HepG2 (cell line): ENCODE data around the gene SGPL1. TPM values are rescaled to one million over a fixed set of nuclear protein-coding genes. Genes with fewer than 3 reads are reported as not detected.
"Not testable (repeated sequence)": the region's sequence is repeated elsewhere in the genome, so short reads cannot be mapped to it uniquely, and the experiment has no call there.

Source experiments
- ATAC-seq: fragments of 200-7000 bp; cut with Tn5 transposase; 3 replicates; pipeline ENCODE4 v1.9.1; 2020; ENCODE audit warnings: mild to moderate bottlenecking, moderate library complexity
- BruUV-seq: library from RNA; stranded (reverse); fragments of 400-500 nt; replicated peaks from 2 replicates; lab custom pipeline; 2021; lab: Mats Ljungman, UMichigan
- CTCF ChIA-PET: fragments of 300-600 bp; formaldehyde crosslinking; extraction: SDS; loops from one replicate; lab custom pipeline; 2021; ENCODE audit warnings: low total read pairs, inconsistent platforms, low intra/inter-chr PET ratio; lab: Yijun Ruan, JAX
- POLR2A ChIA-PET: fragments of 350-600 bp; sonication (Branson Sonifier 250); formaldehyde crosslinking; loops from one replicate; lab custom pipeline; 2020; ENCODE audit warnings: antibody characterized with exemption, inconsistent platforms; lab: Yijun Ruan, JAX
- DNase-seq: peaks from one replicate; pipeline ENCODE4 v3.0.0-alpha.2; 2015; ENCODE audit warnings: low spot score
- FAIRE-seq: peaks from 3 replicates; lab custom pipeline; 2011; peaks lifted over from hg19 to GRCh38; lab: Jason Lieb, UNC
- H2AFZ ChIP-seq: one replicate; pipeline ENCODE4 v1.6.1; 2011; ENCODE audit warnings: low read length, inconsistent platforms
- H3K27ac ChIP-seq: fragments of 300-600 bp; 3 replicates; pipeline ENCODE4 v1.8.0; 2011; ENCODE audit warnings: mixed run types, mild to moderate bottlenecking, mixed read lengths, low read length, inconsistent platforms; ENCODE audit not compliant: insufficient read depth; ENCODE audit errors: extremely low read length
- H3K27me3 ChIP-seq, 2 experiments: fragments of 200-600 bp in 1 of 2; 2 replicates in 1 of 2; 3 replicates in 1 of 2; pipeline versions ENCODE4 v1.6.0 to v1.8.0; 2011; ENCODE audit warnings: low read length in 2 of 2, mild to moderate bottlenecking in 2 of 2, moderate library complexity in 2 of 2, inconsistent platforms in 1 of 2; ENCODE audit not compliant: insufficient read depth in 2 of 2, control insufficient read depth in 1 of 2
- H3K36me3 ChIP-seq, 2 experiments: fragments of 200-600 bp in 1 of 2; replicated peaks in 1 of 2; 2 replicates in 1 of 2; 3 replicates in 1 of 2; pipeline versions ENCODE4 v1.5.1 to v1.8.0; 2011; ENCODE audit warnings: low read length in 2 of 2, inconsistent platforms in 1 of 2; ENCODE audit not compliant: insufficient read depth in 2 of 2, control insufficient read depth in 1 of 2
- H3K4me1 ChIP-seq: 2 replicates; pipeline ENCODE4 v1.5.1; 2012; ENCODE audit warnings: low read length, inconsistent platforms; ENCODE audit not compliant: insufficient read depth
- H3K4me2 ChIP-seq: 2 replicates; pipeline ENCODE4 v1.6.0; 2011; ENCODE audit warnings: low read depth, low read length, inconsistent platforms
- H3K4me3 ChIP-seq, 3 experiments: fragments of 200-600 bp in 1 of 3; sonication (generic), shearing (Covaris generic) in 1 of 3; replicated peaks in 1 of 3; 2 replicates each; pipeline ENCODE4 v1.5.1; 2011 to 2016; ENCODE audit warnings: low read length in 3 of 3, inconsistent platforms in 2 of 3, low read depth in 2 of 3, mild to moderate bottlenecking in 2 of 3, control low read depth in 1 of 3, mixed read lengths in 1 of 3; ENCODE audit not compliant: insufficient read depth in 1 of 3
- H3K79me2 ChIP-seq: one replicate; pipeline ENCODE4 v1.6.1; 2011; ENCODE audit warnings: low read length, inconsistent platforms; ENCODE audit not compliant: insufficient read depth
- H3K9ac ChIP-seq: 2 replicates; pipeline ENCODE4 v1.6.0; 2011; ENCODE audit warnings: mild to moderate bottlenecking, low read depth, low read length, inconsistent platforms; ENCODE audit not compliant: insufficient read depth
- H3K9me3 ChIP-seq: 2 replicates; pipeline ENCODE4 v1.5.1; 2012; ENCODE audit warnings: mild to moderate bottlenecking, low read length
- H4K20me1 ChIP-seq: 2 replicates; pipeline ENCODE4 v1.6.0; 2011; ENCODE audit warnings: inconsistent platforms, mild to moderate bottlenecking, low read length, moderate library complexity; ENCODE audit not compliant: insufficient read depth
- DMTF1 ChIP-seq: sonication (generic); formaldehyde crosslinking; IDR thresholded peaks from 2 replicates; pipeline ENCODE4 v1.4.0; 2020; ENCODE audit warnings: mild to moderate bottlenecking, missing genetic modification reagents
- MED8 ChIP-seq: sonication (generic); formaldehyde crosslinking; IDR thresholded peaks from 2 replicates; pipeline ENCODE4 v1.8.1; 2023; ENCODE audit warnings: mild to moderate bottlenecking, missing genetic modification reagents; ENCODE audit not compliant: insufficient replicate concordance
- PAX8 ChIP-seq: sonication (generic); formaldehyde crosslinking; IDR thresholded peaks from 2 replicates; pipeline ENCODE4 v1.8.0; 2022; ENCODE audit warnings: mild to moderate bottlenecking, missing genetic modification reagents, borderline replicate concordance
- RFX5 ChIP-seq: IDR thresholded peaks from 2 replicates; pipeline ENCODE4 v1.6.1; 2011; ENCODE audit warnings: low read depth, low read length, improper control_type of control experiment
- ZBTB10 ChIP-seq: sonication (generic); formaldehyde crosslinking; IDR thresholded peaks from 2 replicates; pipeline ENCODE4 v1.4.0; 2020; ENCODE audit warnings: missing genetic modification reagents, borderline replicate concordance
- ZNF619 ChIP-seq: sonication (generic); formaldehyde crosslinking; IDR thresholded peaks from 2 replicates; pipeline ENCODE4 v1.4.0; 2020; ENCODE audit warnings: mild to moderate bottlenecking, missing genetic modification reagents
- ZNF629 ChIP-seq: sonication (generic); formaldehyde crosslinking; conservative IDR thresholded peaks from 2 replicates; pipeline ENCODE4 v1.5.0; 2020; ENCODE audit warnings: missing genetic modification reagents
- ZSCAN22 ChIP-seq: sonication (generic); formaldehyde crosslinking; IDR thresholded peaks from 2 replicates; pipeline ENCODE4 v1.4.0; 2020; ENCODE audit warnings: mild to moderate bottlenecking, missing genetic modification reagents
- WGBS: methylation state at CpG from one replicate; pipeline ENCODE4 v1.1.6; 2017; ENCODE audit warnings: low lambda C conversion rate; 5-methylcytosine and 5-hydroxymethylcytosine counted together
- in situ Hi-C: cut with HindIII; loops from 2 replicates; pipeline ENCODE4 v1.10.0; 2017; ENCODE audit warnings: low pct_unique_long_range_greater_than_20kb; ENCODE audit not compliant: extremely low pct_ligation_motif_present
- intact Hi-C: fragments of 100-400 bp; cut with micrococcal nuclease; formaldehyde crosslinking; loops from one replicate; pipeline ENCODE4 v1.10.0; 2022; ENCODE audit not compliant: unreplicated experiment
- polyA plus RNA-seq, 8 experiments: library from polyadenylated mRNA; depleted of rRNA in 3 of 8; stranded (reverse) in 7 of 8; unstranded in 1 of 8; fragments of >200 nt; fragmentation: Illumina TruSeq in 4 of 8; extraction: Trizol in 4 of 8; gene quantifications; 2 replicates each; pipeline versions ENCODE4 v1.2.1 to v1.2.3, GENCODE V29; 2011 to 2016; ENCODE audit warnings: low read depth in 4 of 8, missing spikeins in 1 of 8, mixed read lengths in 1 of 8; ENCODE audit not compliant: insufficient read depth in 1 of 8
- total RNA-seq, 5 experiments: library from RNA; depleted of rRNA; stranded (reverse); fragments of >200 nt; fragmentation: Illumina TruSeq; extraction: Trizol; gene quantifications; 2 replicates each; pipeline ENCODE4 v1.2.3, GENCODE V29; 2016; ENCODE audit warnings: low read depth in 1 of 5

The SGPL1 gene
- total and polyA plus RNA-seq, 2 of the 13 experiments (the other 11 are each of a cell fraction or from before 2014, with no cell fraction given) = 17.6 to 25.0 TPM

DNA sequence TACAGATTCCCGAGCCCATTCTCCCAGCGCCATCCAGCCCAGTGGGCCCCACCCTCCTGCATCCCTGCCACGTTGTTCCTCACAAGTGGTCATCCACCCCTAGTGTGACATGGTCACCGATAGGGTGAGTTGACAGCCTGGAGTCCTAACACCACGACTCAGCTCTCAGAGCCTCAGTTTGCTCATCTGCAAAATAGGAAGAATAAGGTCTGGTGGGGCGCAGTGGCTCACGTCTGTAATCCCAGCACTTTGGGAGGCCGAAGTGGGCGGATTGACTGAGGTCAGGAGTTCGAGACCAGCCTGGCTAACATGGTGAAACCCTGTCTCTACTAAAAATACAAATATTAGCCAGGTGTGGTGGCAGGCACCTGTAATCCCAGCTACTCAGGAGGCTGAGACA lies 104.2 kb downstream of the SGPL1 start:
- POLR2A ChIA-PET, H4K20me1 ChIP-seq, H3K27ac ChIP-seq, CTCF ChIA-PET, H3K79me2 ChIP-seq, ATAC-seq, DNase-seq, H2AFZ ChIP-seq, in situ Hi-C loops, BruUV-seq, H3K4me3 ChIP-seq, H3K36me3 ChIP-seq, H3K4me2 ChIP-seq, H3K9me3 ChIP-seq, H3K9ac ChIP-seq, H3K4me1 ChIP-seq, FAIRE-seq: not testable (repeated sequence)
- TF ChIP-seq ZNF629 (CRISPR knock-in tag) = peak; percentile 34; the same call in 1 of the 2 replicates
- H3K27me3 ChIP-seq = peaks cover 9 to 68% of the 10 kb centered on the region in 2 experiments
- intact Hi-C loops = loop anchor here (10.0 kb wide), 1 partner anchor 295 kb away; the partner anchor contains the start of gene UNC5B
- WGBS = 4% methylated on average over 4 of the region's 10 CpGs

GRCh38 chr10:70920519-70920918 lies 104.8 kb downstream of the SGPL1 start:
- Histone ChIP-seq H2AFZ (no peak overlapping the region), H3K9ac (no peak overlapping the region), H3K4me1 (no peaks in the 10 kb centered on the region), H3K27ac (no peak overlapping the region), H3K36me3 (no peaks in the 10 kb centered on the region), H3K4me2 (no peak overlapping the region), H3K79me2 (no peaks in the 10 kb centered on the region), H3K27me3 (peaks cover 9 to 63% of the 10 kb centered on the region in 2 experiments), H3K9me3 (no peaks in the 10 kb centered on the region), H4K20me1 (no peaks in the 10 kb centered on the region), H3K4me3 (no peak overlapping the region)
- POLR2A ChIA-PET = no interaction called here
- no TSS peak for BruUV-seq
- CTCF ChIA-PET = no interaction called here
- 0% methylated on average over 2 of the region's 4 CpGs for WGBS
- ATAC-seq (no peak), DNase-seq (no peak), FAIRE-seq (no peak)
- intact Hi-C loops (loop anchor here (10.0 kb wide), 1 partner anchor 294 kb away; the partner anchor contains the start of gene UNC5B), in situ Hi-C loops (no loop called here)
- no peak for TF ChIP-seq MED8 (CRISPR knock-in tag)
- no peak for TF ChIP-seq RFX5
- no peak for TF ChIP-seq PAX8 (CRISPR knock-in tag)
- TF ChIP-seq ZNF619 (CRISPR knock-in tag) = no peak
- no peak for TF ChIP-seq ZSCAN22 (CRISPR knock-in tag)
- TF ChIP-seq DMTF1 (CRISPR knock-in tag) = no peak
- TF ChIP-seq ZBTB10 (CRISPR knock-in tag) = no peak
